AG08396 (cell line): ENCODE results near the gene DNAI4.
"Not testable (repeated sequence)": the region's sequence is repeated elsewhere in the genome, so short reads cannot be mapped to it uniquely, and the experiment has no call there.

Source experiments
- DNase-seq: peaks from one replicate; pipeline ENCODE4 v3.0.0; 2012; ENCODE audit warnings: low spot score, mixed read lengths

DNAI4 gene

GRCh38 chr1:66929691-66929998 is 5.0 kb upstream of the DNAI4 start:
- DNase-seq: no peak

GRCh38 chr1:66929146-66929688 is 4.6 kb upstream of the DNAI4 start:
- DNase-seq: no peak

- DNase-seq: no peak
Measured at GRCh38 chr1:66927528-66927927, 2.9 kb upstream of the DNAI4 start.

- DNase-seq: no peak
Measured at GRCh38 chr1:66925944-66926343, 1.3 kb upstream of the DNAI4 start.

- no peak for DNase-seq
Measured at GRCh38 chr1:66925558-66925910, 878 bp upstream of the DNAI4 start.

- DNase-seq: no peak
Measured at GRCh38 chr1:66920543-66920942, 4.1 kb downstream of the DNAI4 start.

- DNase-seq: no peak
Measured at GRCh38 chr1:66919828-66920227, 4.8 kb downstream of the DNAI4 start.

- no peak for DNase-seq
Measured at GRCh38 chr1:66919063-66919462, 5.6 kb downstream of the DNAI4 start.

GRCh38 chr1:66917476-66917875 is 7.2 kb downstream of the DNAI4 start:
- DNase-seq: no peak

- no peak for DNase-seq
Measured at GRCh38 chr1:66916320-66916719, 8.3 kb downstream of the DNAI4 start.

GRCh38 chr1:66915203-66915602 is 9.5 kb downstream of the DNAI4 start:
- DNase-seq: not testable (repeated sequence)

GRCh38 chr1:66893712-66894111 is 30.9 kb downstream of the DNAI4 start:
- DNase-seq: no peak

GRCh38 chr1:66890621-66891020 is 34.0 kb downstream of the DNAI4 start:
- DNase-seq: no peak

GRCh38 chr1:66889030-66889429 is 35.6 kb downstream of the DNAI4 start:
- DNase-seq: no peak

- DNase-seq: no peak
Measured at GRCh38 chr1:66876664-66877063, 48.0 kb downstream of the DNAI4 start.

- no peak for DNase-seq
Measured at GRCh38 chr1:66873111-66873510, 51.5 kb downstream of the DNAI4 start.

GRCh38 chr1:66872024-66872423 is 52.6 kb downstream of the DNAI4 start:
- DNase-seq: not testable (repeated sequence)

GRCh38 chr1:66867501-66867900 is 57.2 kb downstream of the DNAI4 start:
- no peak for DNase-seq

GRCh38 chr1:66860529-66860928 is 64.1 kb downstream of the DNAI4 start:
- DNase-seq: no peak

GRCh38 chr1:66853379-66853778 is 71.3 kb downstream of the DNAI4 start:
- DNase-seq: no peak

- no peak for DNase-seq
Measured at GRCh38 chr1:66852870-66853269, 71.8 kb downstream of the DNAI4 start.

- no peak for DNase-seq
Measured at GRCh38 chr1:66850989-66851388, 73.7 kb downstream of the DNAI4 start.

- no peak for DNase-seq
Measured at GRCh38 chr1:66848193-66848592, 76.5 kb downstream of the DNAI4 start.

- no peak for DNase-seq
Measured at GRCh38 chr1:66840929-66841328, 83.7 kb downstream of the DNAI4 start.

GRCh38 chr1:66834926-66835325 is 89.7 kb downstream of the DNAI4 start:
- no peak for DNase-seq
